ENCODE data around the gene CLTCL1.

CLTCL1 gene

GRCh38 chr22:19194766-19195536, 96.6 kb downstream of the CLTCL1 start:
- no peak for DNase-seq

- DNase-seq = no peak
These were observed 97.6 kb downstream of the CLTCL1 start for GRCh38 chr22:19193879-19194278.

- DNase-seq = no peak
These were observed 103.6 kb downstream of the CLTCL1 start for GRCh38 chr22:19187716-19188563.

- DNase-seq = no peak
These were observed 107.1 kb downstream of the CLTCL1 start for GRCh38 chr22:19184276-19184997.

GRCh38 chr22:19183216-19183615, 108.3 kb downstream of the CLTCL1 start:
- DNase-seq = no peak

- DNase-seq = no peak
These were observed 108.9 kb downstream of the CLTCL1 start for GRCh38 chr22:19182472-19183157.

- no peak for DNase-seq
These were observed 109.6 kb downstream of the CLTCL1 start for GRCh38 chr22:19181786-19182471.

- DNase-seq = no peak
These were observed 110.6 kb downstream of the CLTCL1 start for GRCh38 chr22:19180740-19181410.

- no peak for DNase-seq
These were observed 111.3 kb downstream of the CLTCL1 start for GRCh38 chr22:19180234-19180633.

- peak; percentile 67 to 68 for DNase-seq
These were observed 111.9 kb downstream of the CLTCL1 start for GRCh38 chr22:19179497-19180048.

GRCh38 chr22:19178657-19179496, 112.6 kb downstream of the CLTCL1 start, which contains the start of gene SLC25A1:
Gene SLC25A1, minus strand, starts transcription at chr22:19178736. Its CDS starts 63 bp downstream, at chr22:19178673.
- DNase-seq = peak; percentile 72 to 74

- peak in 1 of 2 experiments; percentile 39 for DNase-seq
These were observed 113.4 kb downstream of the CLTCL1 start for GRCh38 chr22:19178065-19178656.

- DNase-seq = no peak
These were observed 114.1 kb downstream of the CLTCL1 start for GRCh38 chr22:19177164-19178064.

GRCh38 chr22:19176732-19177131, 114.8 kb downstream of the CLTCL1 start:
- no peak for DNase-seq

GRCh38 chr22:19176175-19176643, 115.3 kb downstream of the CLTCL1 start:
- no peak for DNase-seq

GRCh38 chr22:19175602-19176174, 115.8 kb downstream of the CLTCL1 start:
- DNase-seq = no peak

GRCh38 chr22:19175026-19175601, 116.4 kb downstream of the CLTCL1 start:
- no peak for DNase-seq

Data from NCI-H2081 (cell line).